SKM-1 (cell line): ENCODE data around the gene TMEM204.

Source experiments
- DNase-seq: peaks from one replicate; lab custom pipeline; 2025; ENCODE audit not compliant: unreplicated experiment; lab: John Stamatoyannopoulos, UW

Gene TMEM204

DNA sequence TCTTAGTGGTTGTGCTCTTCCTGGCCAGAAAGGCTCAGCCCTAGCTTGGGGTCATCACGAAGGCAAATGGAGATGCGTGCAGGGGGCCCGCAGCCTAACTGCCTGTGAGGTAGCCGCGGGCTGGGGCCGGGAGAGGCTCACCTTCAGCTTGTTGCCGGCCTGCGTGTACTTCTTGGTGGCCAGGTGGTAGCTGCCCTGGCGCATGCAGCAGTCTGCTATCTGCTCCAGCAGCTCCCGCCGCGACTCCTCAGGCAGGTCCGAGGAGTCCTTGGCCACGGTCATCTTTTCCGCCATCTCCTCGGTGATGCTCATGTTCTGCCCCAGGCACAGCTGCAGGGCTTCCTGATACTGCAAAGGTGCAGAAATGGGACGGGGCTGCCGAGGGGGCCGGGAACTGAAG, 13.0 kb upstream of the TMEM204 start:
- no peak for DNase-seq

DNA sequence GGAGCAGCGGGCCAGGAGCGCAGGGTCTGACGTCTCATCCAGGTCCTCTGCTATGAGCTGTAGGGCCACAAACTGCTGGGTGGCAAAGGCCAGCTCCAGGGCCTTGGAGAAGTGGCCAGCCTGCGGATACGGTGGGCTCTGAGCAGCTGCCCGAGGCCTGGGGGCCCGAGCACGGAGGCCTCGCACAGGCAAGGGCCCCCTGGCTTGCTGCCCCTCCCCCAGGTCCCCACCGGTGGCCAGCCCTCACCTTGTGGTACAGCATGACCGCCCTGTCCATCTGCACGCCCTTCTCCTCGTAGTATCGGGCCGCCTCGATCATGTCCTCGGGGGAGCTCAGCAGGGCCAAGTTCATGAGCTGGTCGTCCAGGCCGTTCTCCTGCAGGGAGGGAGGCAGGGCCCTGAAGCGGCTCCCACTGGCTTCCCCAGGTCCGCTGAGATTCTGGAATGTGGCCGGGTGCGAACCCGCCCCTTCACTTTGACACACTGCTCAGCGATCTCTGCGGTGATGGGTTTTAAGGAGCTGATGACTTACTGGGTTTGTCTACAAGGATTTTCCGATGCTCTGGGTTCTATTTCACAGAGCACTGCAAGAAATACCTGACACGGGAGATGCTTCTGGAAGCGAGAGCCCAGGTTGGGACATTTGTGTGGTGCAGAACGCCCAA, 9.8 kb upstream of the TMEM204 start:
- no peak for DNase-seq

DNA sequence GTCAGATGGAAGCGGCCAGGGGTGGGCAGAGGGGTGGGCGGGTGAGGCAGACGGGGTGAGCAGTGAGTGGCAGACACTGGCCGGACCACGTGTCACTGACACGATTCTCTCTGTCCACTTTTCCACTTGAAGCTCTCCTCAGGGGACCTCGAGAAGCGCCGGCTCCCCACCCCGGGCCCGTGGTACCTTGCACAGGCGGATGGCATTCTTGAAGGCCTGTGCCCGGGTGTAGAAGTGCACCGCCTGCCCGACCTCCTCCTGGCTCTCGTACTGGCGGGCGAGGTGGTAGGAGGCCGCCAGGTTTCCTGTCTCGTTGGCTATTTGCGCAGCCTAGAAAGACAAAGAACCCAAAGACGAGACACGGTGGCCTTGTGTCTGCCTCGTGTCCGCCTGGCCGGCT, 9.1 kb upstream of the TMEM204 start:
- no peak for DNase-seq

DNA sequence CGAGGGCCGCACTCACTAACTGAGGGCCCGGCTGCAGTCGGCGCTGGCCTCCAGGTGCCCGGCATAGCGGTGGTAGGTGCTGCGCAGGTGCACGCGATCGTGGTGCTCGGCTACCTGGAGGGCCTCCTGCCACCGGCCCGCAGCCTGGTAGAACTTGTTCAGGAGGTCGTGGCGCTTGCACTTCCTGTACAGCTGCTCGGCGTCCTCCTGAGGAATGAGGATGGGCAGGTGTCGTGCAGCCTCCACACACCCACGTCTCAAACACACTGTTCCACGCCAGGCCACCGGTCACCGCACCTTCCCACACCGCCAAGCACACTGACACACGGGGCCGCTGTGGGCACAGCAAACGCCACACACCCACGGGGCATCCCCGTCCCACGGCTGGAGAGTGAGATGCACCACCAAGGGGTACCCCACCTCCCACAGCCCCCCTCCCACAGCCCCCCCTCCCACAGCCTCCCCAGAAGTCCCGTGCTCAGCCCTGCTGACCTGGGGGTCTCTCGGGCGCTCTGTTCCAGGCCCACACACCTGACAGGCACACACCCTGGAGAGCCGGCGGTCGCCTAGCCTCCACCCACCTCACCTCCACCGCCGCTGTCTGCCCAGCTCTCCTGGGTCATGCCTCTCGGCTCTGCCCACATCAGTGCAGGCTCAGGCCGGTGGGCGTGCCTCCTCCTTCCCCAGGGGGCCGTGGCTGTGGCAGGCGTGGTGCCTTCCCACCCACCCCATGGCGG, 7.4 kb upstream of the TMEM204 start:
- no peak for DNase-seq

DNA sequence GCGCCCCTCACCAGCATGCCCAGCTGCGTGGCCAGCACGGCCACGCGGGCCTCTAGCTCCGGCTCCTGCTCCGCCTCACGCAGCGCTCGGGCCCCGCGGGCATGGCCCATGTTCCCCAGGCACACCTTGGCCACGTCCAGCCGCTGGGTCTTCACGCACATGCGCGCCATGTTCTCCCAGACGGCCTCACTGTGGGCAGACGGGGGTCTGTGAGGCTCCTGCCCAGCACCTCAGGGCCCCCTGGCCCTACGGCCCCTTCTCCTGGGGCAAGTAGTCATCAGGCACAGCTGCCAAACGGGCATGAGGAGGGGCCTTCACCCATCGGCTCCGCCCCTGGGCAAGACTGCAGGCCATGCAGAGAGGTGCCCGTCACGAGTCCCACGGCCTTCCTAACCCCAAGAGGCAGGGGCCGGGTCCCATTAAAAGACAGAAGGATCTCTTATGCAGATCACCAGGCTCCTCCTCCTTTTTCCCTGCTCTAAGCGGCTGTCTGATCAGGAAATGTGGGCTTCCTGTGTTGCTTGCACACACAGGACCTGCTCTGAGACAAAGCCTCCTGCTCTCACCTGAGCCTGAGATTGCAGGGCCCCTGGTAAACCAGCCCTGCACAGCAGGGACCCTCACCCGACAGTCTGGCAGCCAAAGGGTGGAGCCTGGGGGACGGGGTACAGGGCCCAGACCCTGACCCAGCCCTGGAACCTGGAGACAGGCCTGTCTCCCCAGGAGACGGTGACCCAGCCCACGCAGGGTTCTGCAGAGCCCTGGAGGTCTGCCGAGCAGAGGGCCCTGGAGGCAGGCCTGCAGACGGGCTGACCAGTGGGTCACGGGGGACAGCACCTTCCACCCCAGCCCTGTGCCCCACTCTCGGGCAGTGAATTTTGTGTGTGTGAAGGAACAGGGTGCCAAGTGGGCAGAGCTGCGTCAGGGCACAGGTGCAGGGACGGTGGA, 6.6 kb upstream of the TMEM204 start:
- no peak for DNase-seq

DNA sequence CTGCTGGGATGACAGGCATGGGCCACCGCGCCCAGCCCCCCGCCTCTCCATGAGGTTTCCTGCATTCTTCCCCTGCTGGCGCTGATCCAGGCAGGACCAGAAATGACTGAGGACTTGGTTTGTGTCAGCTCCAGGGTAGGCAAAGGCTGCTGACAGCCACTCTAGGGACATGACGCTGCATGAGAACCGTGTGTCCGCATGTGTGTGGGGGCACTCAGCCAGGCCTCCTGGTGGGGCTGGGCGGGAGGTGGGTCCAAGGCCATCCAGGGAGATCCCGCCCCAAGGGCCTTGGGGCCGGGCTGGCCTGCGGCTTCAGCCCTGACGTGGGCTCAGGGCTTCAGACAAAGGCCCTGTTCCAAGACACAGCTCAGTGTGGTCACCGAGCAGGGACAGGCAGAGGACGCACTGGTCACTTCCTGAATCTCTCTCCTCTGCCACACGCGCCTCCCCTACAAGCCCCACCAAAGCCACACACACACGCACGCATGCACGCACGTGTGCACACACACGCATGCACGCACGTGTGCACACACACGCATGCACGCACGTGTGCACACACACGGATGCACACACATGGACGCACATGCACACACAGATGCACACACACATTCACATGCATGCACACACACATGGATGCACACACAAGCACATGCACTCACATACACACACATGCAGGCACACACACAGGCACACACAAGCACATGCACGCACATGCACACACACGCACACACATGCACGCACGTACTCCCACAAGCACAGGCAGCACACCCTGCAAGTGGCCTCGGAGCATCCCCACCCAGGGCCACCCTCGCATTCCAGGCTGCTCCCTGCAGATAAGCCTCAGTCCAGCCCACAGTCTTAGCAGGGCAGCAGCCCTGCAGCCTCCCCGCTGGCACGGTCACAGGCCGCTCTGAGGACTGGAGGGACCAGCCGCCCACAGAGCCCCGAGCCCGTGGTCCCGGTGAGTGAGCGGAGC, 5.3 kb upstream of the TMEM204 start:
- DNase-seq: no peak

DNA sequence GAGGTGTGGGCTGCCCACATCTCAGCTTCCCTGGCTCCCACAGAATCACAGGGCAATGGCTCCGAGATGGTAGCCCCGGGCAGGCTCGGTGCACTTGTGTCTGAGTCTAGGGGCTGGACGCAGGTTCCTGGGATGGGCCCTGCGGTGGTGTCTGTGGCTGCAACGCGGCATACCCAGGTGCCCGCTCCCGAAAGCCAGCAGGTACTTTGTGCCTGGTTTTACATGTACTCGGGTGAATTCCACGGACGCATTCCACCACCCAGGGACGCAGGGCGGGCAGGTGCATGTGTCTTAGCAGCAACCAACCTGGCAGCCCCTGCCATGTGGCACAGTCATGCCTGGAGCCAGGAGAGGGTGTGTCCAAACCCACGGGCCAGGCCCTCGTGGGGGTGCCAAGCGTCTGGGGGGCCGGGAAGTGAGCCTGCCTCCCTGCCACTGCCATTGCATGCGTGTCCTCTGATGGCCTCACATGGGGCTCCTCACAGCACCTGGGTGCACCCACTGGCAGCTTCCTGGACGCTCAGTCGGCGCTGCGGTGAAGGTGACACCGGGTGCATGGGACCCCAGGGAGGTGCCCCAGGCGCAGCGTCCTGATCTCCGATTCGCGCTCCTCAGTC, 4.4 kb upstream of the TMEM204 start:
- no peak for DNase-seq

DNA sequence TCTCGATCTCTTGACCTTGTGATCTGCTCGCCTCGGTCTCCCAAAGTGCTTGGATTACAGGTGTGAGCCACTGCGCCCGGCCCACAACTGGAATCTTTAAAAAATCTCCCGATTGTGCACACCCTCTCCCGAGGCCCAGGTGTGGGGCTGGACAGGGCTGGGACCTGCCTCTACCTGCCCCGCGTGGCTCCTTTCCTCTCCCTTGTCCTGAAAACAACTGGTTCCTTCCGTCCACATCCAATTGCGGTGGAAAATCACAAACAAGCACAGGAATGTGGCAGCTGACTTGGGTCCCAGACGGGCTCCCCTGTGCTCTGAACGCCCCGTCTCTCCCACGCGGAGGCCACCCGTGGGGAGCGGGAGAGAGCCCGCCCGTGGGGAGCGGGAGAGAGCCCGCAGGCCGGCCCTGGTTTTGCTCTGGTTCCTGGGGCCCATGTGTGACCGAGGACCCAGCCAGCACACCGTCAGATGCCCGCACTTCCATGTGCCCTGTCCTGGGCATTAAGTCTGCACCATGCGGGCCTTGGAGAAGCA, 3.0 kb upstream of the TMEM204 start:
- no peak for DNase-seq

DNA sequence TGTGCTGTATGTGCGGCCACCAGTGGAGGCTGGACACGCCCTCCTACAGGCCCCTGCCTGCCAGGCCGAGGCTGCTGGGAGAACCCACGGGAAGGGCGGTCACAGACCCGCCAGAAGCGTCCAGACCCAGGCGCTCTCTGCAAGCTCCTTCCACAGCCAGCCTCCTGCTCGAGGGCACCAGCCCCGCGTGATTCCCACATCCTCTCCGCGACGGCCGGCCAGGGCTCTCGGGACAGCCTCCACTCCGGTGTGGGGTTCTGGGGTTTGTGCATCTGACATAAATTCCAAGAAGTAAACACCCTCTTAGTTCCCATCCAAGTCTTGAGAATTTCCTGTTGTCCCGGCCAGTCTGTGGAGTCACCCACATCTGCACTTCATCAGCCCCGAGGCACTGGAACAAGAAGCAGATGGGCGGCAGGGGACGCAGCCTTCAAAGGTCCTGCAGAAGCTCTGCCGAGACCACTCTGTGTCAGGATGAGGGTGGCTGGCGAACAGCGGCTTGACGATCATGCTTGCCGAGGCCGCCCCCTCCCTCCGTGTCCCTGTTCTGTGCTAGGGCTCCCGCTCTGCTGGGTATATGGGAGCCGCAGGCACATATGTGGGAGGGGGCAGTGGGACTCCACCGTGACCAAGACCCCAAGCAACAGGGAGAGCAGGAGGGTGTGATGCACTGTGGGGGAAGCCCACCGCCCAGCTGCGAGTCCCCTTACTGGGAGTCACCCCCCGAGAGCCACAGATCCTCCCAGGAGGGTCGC, 2.4 kb upstream of the TMEM204 start:
- DNase-seq: no peak

DNA sequence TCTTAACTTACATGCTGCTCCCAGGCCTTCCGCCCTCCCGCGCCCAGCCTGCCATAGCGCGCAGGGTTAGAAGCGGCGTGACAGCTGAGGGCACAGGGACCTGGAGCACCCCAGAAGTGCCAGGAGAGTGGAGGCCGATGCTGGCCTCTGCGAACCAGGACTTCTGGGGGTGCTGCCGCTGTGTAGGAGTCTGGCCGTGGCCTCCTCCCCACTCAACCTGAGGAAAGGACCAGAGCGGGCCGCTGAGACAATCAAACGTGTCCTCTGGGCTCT, 1.9 kb upstream of the TMEM204 start:
- no peak for DNase-seq

DNA sequence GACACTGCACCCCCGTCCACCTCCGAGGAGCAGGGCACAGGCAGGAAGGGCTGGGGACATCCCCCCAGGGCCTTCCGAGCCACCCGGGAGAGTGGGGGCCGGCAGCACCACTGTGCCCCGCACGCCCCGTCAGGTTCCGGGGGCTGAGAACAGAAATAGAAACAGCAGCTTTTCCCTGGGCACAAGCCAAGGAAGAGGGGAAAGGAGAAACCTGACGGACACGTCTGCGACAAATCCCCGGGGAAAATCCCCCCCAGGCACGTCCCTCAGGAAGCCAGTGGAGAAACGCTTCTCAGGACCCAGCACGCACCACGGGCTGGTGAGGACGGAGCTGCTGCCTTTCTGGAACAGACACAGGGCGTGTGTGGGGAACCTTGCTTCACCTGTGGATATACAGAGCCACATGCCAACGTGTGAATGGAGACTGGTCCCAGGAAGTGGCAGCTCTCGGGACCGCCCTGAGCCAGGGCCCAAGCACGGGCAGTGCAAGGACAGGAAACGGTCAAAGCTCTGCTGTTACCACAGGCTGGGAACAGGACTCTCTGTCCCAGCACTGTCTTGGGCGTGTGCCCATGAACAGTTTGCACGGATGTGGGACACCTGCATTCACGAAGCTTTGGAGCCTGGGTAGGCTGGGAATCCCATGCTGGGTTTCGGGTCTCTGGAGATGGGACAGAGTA, 1.2 kb upstream of the TMEM204 start:
- DNase-seq: no peak

DNA sequence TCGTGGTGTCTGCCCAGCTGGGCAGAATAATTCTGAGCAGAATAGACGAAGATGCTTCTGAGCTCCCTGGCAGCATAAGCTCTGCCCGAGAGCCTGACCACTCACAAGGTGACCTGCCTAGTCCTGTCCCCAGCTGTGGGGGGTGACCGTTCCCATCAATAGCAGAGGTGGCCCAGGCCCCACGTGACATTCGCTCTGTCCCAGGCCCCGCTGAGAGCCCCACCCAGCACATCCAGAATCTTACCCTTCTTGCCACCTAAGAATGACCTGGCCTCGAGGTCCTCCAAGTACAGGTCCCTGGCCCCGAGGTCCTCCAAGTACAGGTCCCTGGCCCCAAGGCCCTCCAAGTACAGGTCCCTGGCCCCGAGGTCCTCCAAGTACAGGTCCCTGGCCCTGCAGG, 695 bp upstream of the TMEM204 start:
- DNase-seq: no peak

DNA sequence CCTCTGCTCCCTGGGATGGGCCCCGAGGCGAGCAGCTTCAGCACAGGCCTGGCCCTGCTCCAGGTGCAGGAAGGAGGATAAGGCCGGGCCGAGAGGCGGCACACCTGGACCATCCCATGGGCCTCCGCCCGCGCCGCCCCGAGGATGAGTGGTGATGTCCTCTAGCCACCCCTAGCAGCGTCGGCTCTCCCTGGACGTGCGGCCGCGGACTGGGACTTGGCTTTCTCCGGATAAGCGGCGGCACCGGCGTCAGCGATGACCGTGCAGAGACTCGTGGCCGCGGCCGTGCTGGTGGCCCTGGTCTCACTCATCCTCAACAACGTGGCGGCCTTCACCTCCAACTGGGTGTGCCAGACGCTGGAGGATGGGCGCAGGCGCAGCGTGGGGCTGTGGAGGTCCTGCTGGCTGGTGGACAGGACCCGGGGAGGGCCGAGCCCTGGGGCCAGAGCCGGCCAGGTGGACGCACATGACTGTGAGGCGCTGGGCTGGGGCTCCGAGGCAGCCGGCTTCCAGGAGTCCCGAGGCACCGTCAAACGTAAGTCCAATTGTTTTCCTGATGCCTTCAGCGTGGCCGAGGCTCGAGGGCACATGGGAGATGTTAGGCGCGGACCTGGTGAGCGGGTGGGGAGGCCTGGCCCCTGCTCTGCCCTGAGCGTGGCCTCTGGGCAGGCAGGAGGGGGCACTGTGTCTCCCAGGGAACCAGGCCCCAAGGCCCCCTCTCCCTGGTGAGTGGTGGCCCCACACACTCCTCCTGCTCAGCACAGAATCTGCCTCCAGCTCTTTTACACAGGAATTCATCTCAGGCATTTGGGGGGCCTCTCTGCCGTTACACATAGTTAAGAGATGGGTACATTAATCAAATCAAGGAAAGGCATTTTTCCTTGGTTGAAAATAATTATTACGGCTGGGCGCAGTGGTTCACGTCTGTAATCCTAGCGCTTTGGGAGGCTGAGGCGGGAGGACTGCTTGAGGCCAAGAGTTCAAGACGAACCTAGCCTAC, 855 bp downstream of the TMEM204 start:
- DNase-seq: no peak

DNA sequence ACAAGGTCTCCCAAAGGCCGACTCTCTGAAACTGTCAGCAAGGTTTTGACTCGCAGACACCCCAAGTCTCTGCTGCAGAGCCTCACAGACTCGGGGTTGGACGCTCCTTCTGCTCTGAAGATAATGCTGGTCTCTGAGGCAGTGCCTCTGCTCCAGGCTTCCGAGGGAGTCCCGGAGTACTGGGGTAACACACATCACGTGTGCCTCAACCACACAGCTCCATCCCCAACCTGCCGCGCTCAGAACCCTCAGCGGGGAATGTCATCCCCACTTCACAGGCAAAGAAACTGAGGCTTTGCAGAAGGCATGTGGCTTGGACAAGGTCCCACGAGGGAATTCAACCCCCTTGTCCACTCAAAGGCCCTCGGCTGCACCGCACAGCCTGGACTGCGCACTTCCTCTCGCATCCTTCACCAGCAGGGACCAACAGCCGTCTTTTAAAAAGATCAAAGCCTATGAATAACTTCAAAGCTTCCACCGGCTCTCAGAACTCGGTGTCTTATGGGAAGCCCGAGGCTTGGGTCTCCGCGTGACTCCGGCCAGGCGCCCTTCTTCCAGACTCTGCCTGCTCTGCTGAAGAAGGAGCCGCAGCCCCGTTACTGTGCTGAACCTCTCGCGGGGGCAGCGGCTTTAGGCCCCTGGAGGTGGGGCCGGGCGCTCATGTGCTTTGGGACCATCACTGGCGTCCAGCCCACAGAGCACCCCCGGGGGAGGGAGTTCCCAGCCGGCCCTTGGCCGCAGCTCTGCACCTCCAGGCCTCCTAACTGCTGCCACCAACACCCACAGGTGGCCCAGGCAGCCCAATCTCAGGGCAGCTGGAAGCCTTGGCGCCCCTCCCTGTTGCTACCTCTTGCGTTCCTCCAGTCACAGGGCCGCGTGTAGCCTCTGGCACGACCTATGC, 2.2 kb downstream of the TMEM204 start:
- DNase-seq: no peak

DNA sequence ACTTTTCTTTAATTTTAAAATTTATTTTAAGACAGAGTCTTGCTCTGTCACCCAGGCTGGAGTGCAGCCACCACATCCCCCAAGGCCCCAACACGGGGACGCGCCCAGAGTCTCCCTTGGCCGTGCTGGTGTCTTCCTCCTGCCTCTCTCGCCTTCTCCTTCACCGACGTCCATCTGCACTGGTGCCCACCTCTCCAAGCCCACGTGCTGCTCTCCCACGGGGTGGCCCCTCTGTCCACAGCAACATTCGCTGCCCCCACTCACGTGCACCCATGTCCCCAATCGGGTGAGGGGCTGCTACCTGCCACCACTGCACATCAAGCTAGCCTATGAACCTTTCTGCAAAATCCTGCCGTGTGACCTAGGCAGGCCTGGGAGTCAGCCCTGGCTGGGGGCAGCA, 3.1 kb downstream of the TMEM204 start:
- DNase-seq: no peak

DNA sequence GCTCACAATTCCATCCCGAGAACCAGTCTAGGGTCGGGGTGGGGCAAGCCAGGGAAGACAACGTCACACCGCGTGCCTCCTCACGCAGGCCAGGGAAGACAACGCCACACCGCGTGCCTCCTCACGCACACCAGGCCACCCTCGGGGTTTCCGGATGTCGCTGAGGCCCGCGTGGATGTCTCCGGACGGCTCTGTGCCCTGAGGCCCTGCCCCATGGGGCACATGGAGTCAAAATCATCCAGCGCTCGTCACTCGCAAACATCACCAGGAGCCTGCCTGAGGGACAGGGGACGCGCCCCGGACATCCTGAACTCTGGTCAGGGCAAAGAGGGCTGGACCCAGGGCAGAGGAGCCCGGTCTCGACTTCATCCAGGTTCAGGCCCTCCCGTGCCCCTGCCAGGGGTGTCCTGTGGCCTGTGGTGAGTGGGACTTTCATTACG, 3.7 kb downstream of the TMEM204 start:
- no peak for DNase-seq
